ENCODE results near the gene TTC34.
"Not testable (repeated sequence)": the region's sequence is repeated elsewhere in the genome, so short reads cannot be mapped to it uniquely, and the experiment has no call there.

Gene TTC34

GRCh38 chr1:2628191-2628932 lies 173.1 kb downstream of the TTC34 start:
- DNase-seq (ENCODE audit: low spot score) = no peak
- no peak for TF ChIP-seq CTCF (IDR thresholded peaks at IDR 0.05; ENCODE audit: extremely low read depth, insufficient read depth, missing control alignments)
- in situ Hi-C loops (cut with MboI; ENCODE audit: low pct_unique_long_range_greater_than_20kb, low sequenced_read_pairs, unreplicated experiment) = no loop called here

DNA sequence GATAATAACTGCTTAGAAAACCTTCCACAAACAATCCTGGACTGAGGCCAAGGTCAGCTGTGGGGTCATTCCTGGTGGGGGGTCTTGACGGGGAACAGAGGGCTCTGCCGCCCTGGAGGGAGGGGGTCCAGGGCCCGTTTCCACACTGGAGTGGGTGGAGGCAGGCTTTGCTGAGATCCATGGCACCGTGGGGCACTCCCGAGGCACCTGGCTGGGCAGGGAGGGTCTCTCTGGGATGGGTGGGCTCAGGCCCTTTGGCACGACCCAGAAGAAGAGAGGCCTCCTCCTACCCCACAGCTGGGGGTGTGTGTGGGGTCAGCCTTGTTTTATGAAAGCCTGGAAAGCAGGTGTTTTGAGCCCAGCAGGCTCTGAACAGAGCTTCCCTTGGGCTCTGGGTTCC lies 173.7 kb downstream of the TTC34 start:
- TF ChIP-seq CTCF (IDR thresholded peaks at IDR 0.05; ENCODE audit: extremely low read depth, insufficient read depth, missing control alignments) = no peak
- in situ Hi-C loops (cut with MboI; ENCODE audit: low pct_unique_long_range_greater_than_20kb, low sequenced_read_pairs, unreplicated experiment) = no loop called here
- no peak for DNase-seq (ENCODE audit: low spot score)

DNA sequence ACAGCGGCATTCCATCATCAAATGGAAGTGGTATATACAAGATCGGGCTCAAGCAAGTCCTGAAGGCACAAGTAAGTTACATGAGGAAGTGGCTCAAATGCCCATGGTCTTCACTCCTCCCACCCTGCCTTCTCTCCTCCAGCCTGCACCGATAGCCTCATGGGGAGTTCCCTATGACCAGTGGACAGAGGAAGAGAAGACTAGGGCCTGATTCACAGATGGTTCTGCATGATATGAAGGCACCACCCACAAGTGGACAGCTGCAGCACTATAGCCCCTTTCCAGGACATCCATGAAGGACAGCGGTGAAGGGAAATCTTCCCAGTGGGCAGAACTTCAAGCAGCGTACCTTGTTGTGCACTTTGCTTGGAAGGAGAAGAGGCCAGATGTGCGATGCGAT lies 175.7 kb downstream of the TTC34 start:
- DNase-seq (ENCODE audit: low spot score); in situ Hi-C loops (cut with MboI; ENCODE audit: low pct_unique_long_range_greater_than_20kb, low sequenced_read_pairs, unreplicated experiment): not testable (repeated sequence)

- DNase-seq (ENCODE audit: low spot score) = no peak
- in situ Hi-C loops (cut with MboI; ENCODE audit: low pct_unique_long_range_greater_than_20kb, low sequenced_read_pairs, unreplicated experiment) = no loop called here
These were observed 176.2 kb downstream of the TTC34 start for GRCh38 chr1:2625311-2625710.

DNA sequence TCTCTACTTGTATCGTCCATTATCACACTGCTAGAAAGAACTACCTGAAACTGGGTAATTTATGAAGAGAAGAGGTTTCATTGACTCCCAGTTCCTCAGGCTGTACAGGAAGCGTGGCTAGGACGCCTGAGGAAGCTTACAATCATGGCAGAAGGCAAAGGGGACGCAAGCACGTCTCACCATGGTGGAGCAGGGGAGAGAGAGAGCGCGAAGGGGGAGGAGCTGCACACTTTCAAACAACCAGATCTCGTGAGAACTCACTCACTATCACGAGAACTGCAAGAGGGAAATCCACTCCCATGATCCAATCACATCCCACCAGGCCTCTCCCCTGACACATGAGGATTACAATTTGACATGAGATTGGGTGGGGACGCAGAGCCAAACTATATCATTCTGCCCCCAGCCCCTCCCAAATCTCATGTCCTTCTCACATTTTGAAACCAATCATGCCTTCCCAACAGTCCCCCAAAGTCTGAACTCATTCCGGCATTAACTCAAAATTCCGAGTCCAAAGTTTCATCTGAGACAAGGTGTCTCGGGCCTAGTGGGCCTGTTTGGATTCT lies 176.7 kb downstream of the TTC34 start:
- TF ChIP-seq CTCF (IDR thresholded peaks at IDR 0.05; ENCODE audit: extremely low read depth, insufficient read depth, missing control alignments) = no peak
- in situ Hi-C loops (cut with MboI; ENCODE audit: low pct_unique_long_range_greater_than_20kb, low sequenced_read_pairs, unreplicated experiment) = no loop called here
- DNase-seq (ENCODE audit: low spot score) = no peak

More at GRCh38 chr1:2625311-2625710, 176.2 kb downstream of the TTC34 start:
- no peak for TF ChIP-seq CTCF (IDR thresholded peaks at IDR 0.05; ENCODE audit: extremely low read depth, insufficient read depth, missing control alignments)

GRCh38 chr1:2623571-2624337 lies 177.7 kb downstream of the TTC34 start:
- in situ Hi-C loops (cut with MboI; ENCODE audit: low pct_unique_long_range_greater_than_20kb, low sequenced_read_pairs, unreplicated experiment) = no loop called here
- no peak for DNase-seq (ENCODE audit: low spot score)
- TF ChIP-seq CTCF (IDR thresholded peaks at IDR 0.05; ENCODE audit: extremely low read depth, insufficient read depth, missing control alignments) = no peak

GRCh38 chr1:2617971-2618470 lies 183.5 kb downstream of the TTC34 start:
- in situ Hi-C loops (cut with MboI; ENCODE audit: low pct_unique_long_range_greater_than_20kb, low sequenced_read_pairs, unreplicated experiment) = no loop called here
- no peak for TF ChIP-seq CTCF (IDR thresholded peaks at IDR 0.05; ENCODE audit: extremely low read depth, insufficient read depth, missing control alignments)
- DNase-seq (ENCODE audit: low spot score) = no peak

Data from GM13977 (cell line).